Endothelial cell (in vitro differentiated cells): ENCODE data around the gene LAMC1. TPM values are rescaled to one million over a fixed set of nuclear protein-coding genes. Genes with fewer than 3 reads are reported as not detected.

ENCODE experiments used
- DNase-seq: peaks from one replicate; pipeline ENCODE4 v3.0.0; 2021; ENCODE audit warnings: low spot score
- H3K27ac Mint-ChIP-seq: one replicate; pipeline ENCODE4 v1.8.0; 2021; ENCODE audit warnings: mixed read lengths, inconsistent platforms; ENCODE audit not compliant: unreplicated experiment
- H3K27me3 Mint-ChIP-seq: one replicate; pipeline ENCODE4 v1.8.0; 2021; ENCODE audit warnings: mild to moderate bottlenecking, moderate library complexity, mixed read lengths, inconsistent platforms; ENCODE audit not compliant: unreplicated experiment
- H3K36me3 Mint-ChIP-seq: one replicate; pipeline ENCODE4 v1.8.0; 2021; ENCODE audit warnings: mild to moderate bottlenecking, low read depth, mixed read lengths, inconsistent platforms; ENCODE audit not compliant: unreplicated experiment
- H3K4me1 Mint-ChIP-seq: one replicate; pipeline ENCODE4 v1.8.0; 2021; ENCODE audit warnings: mild to moderate bottlenecking, mixed read lengths, inconsistent platforms; ENCODE audit not compliant: unreplicated experiment
- H3K4me3 Mint-ChIP-seq: one replicate; pipeline ENCODE4 v1.8.0; 2021; ENCODE audit warnings: mild to moderate bottlenecking, mixed read lengths, inconsistent platforms; ENCODE audit not compliant: unreplicated experiment
- H3K9me3 Mint-ChIP-seq: one replicate; pipeline ENCODE4 v1.8.0; 2021; ENCODE audit warnings: mixed read lengths, inconsistent platforms; ENCODE audit not compliant: unreplicated experiment
- CTCF ChIP-seq: fragments of 200-600 bp; sonication (generic); IDR thresholded peaks from one replicate; pipeline ENCODE4 v1.5.0; 2021; ENCODE audit warnings: antibody characterized with exemption; ENCODE audit not compliant: unreplicated experiment
- total RNA-seq: library from RNA; stranded (reverse); fragmentation: NEBNext Ultra II Directional; extraction: Animal tissue kit (Norgen Biotek cat#: 25700); gene quantifications from one replicate; pipeline ENCODE4 v1.2.1, GENCODE V29; 2021; ENCODE audit not compliant: unreplicated experiment

LAMC1 gene
- total RNA-seq, 1 donor from 2014 or later = 265 TPM

DNA sequence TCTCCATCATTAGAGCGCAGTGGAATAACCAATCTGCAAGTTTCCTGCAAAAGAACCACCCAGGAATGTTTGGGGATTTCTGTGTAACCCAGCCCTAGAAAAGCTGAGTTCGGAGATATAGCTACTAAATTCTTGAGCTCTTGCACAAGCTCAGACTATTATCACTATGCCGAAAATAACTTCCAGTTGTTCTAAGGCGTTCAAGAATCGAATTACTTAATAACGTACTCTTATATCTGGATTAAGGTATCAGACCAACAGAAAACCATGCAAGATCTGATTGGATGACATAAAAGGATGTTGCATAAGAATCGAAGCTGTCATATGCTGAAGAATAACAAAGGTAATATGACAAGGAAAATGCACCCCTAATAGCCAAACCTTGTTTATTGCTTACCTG is 155.3 kb downstream of the LAMC1 start:
- H3K27ac Mint-ChIP-seq = no peak overlapping the region
- no peak overlapping the region for H3K4me3 Mint-ChIP-seq
- DNase-seq = no peak
- no peaks in the 10 kb centered on the region for H3K36me3 Mint-ChIP-seq
- peaks cover 8% of the 10 kb centered on the region for H3K4me1 Mint-ChIP-seq
- no peaks in the 10 kb centered on the region for H3K27me3 Mint-ChIP-seq
- no peak for TF ChIP-seq CTCF
- H3K9me3 Mint-ChIP-seq = no peaks in the 10 kb centered on the region

GRCh38 chr1:183179033-183179432 is 155.8 kb downstream of the LAMC1 start:
- no peak for DNase-seq
- Mint-ChIP-seq H3K4me3 (no peak overlapping the region), H3K36me3 (no peaks in the 10 kb centered on the region), H3K4me1 (peaks cover 8% of the 10 kb centered on the region), H3K9me3 (no peaks in the 10 kb centered on the region), H3K27me3 (no peaks in the 10 kb centered on the region), H3K27ac (no peak overlapping the region)
- TF ChIP-seq CTCF = no peak

DNA sequence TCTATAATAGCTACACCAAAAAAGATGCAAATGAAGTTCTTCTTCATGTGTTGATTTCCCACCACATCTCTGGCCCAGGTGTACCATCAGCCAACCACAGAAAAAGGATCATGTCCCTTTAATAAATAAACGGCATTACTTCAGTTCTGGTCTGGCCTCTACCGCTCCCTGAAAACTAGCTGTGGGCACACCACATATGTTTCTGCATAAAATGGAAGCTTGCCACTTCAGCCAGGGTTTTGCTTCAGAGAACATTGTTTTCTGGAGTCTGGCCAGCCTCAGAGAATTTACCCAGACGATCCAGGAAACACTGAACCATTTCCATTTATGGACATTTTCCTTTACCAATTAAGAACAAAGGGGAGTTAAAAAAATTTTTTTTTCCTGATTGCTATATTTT is 157.0 kb downstream of the LAMC1 start:
- H3K27me3 Mint-ChIP-seq = no peaks in the 10 kb centered on the region
- no peaks in the 10 kb centered on the region for H3K36me3 Mint-ChIP-seq
- no peak for DNase-seq
- no peaks in the 10 kb centered on the region for H3K9me3 Mint-ChIP-seq
- no peak overlapping the region for H3K4me3 Mint-ChIP-seq
- TF ChIP-seq CTCF = no peak
- H3K4me1 Mint-ChIP-seq = peaks cover 8% of the 10 kb centered on the region
- H3K27ac Mint-ChIP-seq = peak overlapping the region; percentile 68

DNA sequence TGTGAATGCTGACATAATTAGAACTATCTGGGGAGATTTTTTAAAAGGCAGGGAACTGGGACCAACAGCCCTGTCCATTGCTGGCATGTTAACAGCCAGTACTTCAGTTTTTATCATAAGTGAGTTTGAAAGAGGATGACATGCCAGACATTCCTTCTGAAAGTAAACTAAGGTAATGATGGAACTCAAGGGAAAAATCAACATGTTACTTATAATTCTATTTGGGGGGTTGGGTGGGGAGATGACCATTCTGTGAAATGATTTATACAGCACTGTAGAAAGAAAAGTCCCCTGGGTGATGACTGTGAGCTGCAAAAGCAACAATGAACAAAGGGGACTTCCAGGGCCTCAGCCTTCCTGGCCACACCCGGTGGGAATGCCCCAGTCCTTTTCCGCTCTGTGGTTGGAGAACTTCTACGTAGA is 157.4 kb downstream of the LAMC1 start:
- DNase-seq = peak; percentile 5
- Mint-ChIP-seq H3K4me3 (no peak overlapping the region), H3K9me3 (no peaks in the 10 kb centered on the region), H3K27me3 (no peaks in the 10 kb centered on the region), H3K36me3 (no peaks in the 10 kb centered on the region), H3K27ac (peak overlapping the region; percentile 68), H3K4me1 (peaks cover 8% of the 10 kb centered on the region)
- no peak for TF ChIP-seq CTCF

DNA sequence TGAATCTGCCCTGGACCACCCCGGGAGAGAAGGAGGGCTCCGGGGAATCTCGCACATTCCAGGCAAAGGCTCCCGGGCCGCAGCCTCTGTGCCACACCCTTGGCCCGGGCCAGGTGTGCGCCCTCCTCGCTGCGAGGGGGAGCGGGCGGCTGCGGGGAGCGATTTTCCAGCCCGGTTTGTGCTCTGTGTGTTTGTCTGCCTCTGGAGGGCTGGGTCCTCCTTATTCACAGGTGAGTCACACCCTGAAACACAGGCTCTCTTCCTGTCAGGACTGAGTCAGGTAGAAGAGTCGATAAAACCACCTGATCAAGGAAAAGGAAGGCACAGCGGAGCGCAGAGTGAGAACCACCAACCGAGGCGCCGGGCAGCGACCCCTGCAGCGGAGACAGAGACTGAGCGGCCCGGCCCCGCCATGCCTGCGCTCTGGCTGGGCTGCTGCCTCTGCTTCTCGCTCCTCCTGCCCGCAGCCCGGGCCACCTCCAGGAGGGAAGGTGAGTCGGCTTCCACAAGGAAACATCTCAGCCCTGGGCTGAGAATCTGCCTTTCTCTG is 162.8 kb downstream of the LAMC1 start, which contains the start of gene LAMC2:
LAMC2 (plus strand) TSS at position 324 of the 550 bp plus-strand sequence; CDS start at position 413, 89 bp downstream.
- no peak for TF ChIP-seq CTCF
- peak within 1 kb of the TSS; percentile 83 for H3K4me3 Mint-ChIP-seq
- peaks cover 1% of the 10 kb centered on the region for H3K4me1 Mint-ChIP-seq
- no peaks in the 10 kb centered on the region for H3K9me3 Mint-ChIP-seq
- no peak within 1 kb of the TSS for H3K27ac Mint-ChIP-seq
- peak; percentile 70 for DNase-seq
- H3K27me3 Mint-ChIP-seq = no peaks in the 10 kb centered on the region
- H3K36me3 Mint-ChIP-seq = no peaks in the 10 kb centered on the region
